ENCODE measurements around the gene POC1A. TPM values are rescaled to one million over a fixed set of nuclear protein-coding genes. Genes with fewer than 3 reads are reported as not detected.

POC1A gene
- total and polyA plus RNA-seq, 2 donors (not counting 3 experiments of a cell fraction or from before 2014, with no cell fraction given): 14.8 to 19.4 TPM

DNA sequence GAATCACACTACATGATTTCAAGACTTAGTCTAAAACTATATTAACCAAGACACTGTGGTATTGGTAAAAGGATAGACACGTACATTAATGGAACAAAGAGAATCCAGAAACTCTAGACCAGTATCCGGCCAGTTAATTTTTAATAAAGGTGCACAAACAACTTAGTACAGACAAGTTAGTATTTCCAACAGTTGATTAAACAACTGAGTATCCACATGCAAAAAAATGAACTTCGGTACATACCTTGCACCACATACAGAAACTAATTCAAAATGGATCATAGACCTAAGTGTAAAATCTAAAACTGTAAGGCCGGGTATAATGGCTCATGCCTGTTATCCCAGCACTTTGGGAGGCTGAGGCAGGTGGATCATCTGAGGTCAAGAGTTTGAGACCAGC lies 51.3 kb downstream of the POC1A start:
- Histone ChIP-seq H3K9ac (replicated peaks; ENCODE audit: extremely low read depth, insufficient read depth, low read length) (no peak overlapping the region), H3K27ac (ENCODE audit: insufficient read depth, low read depth, low read length) (no peak overlapping the region), H2AFZ (ENCODE audit: low read depth, low read length) (no peak overlapping the region), H3K9me3 (replicated peaks; ENCODE audit: control insufficient read depth, insufficient read depth, low read length) (no peaks in the 10 kb centered on the region), H3K79me2 (ENCODE audit: control insufficient read depth, insufficient read depth, low read length) (no peaks in the 10 kb centered on the region), H3K4me1 (ENCODE audit: control insufficient read depth, extremely low read depth, insufficient read depth, low read length) (no peaks in the 10 kb centered on the region), H3K27me3 (ENCODE audit: control insufficient read depth in 2 of 2, insufficient read depth in 2 of 2, low read length in 2 of 2) (no peaks in the 10 kb centered on the region), H4K20me1 (replicated peaks; ENCODE audit: control insufficient read depth, extremely low read depth, insufficient read depth, low read length) (no peaks in the 10 kb centered on the region), H3K4me2 (ENCODE audit: insufficient read depth, low read length) (no peak overlapping the region), H3K9me1 (replicated peaks; ENCODE audit: control insufficient read depth, extremely low read depth, insufficient read depth, low read length) (no peaks in the 10 kb centered on the region), H3K36me3 (ENCODE audit: control insufficient read depth in 2 of 2, extremely low read depth in 1 of 2, insufficient read depth in 2 of 2, low read length in 2 of 2) (no peaks in the 10 kb centered on the region), H3K4me3 (replicated peaks in 1 of 3; ENCODE audit: insufficient read depth in 1 of 3, low read depth in 1 of 3, low read length in 3 of 3) (no peak overlapping the region)
- TF ChIP-seq FOS (IDR thresholded peaks at IDR 0.05; ENCODE audit: borderline replicate concordance, insufficient read depth, low read length) (no peak), JUN (IDR thresholded peaks at IDR 0.05; ENCODE audit: borderline replicate concordance, insufficient read depth, insufficient read length, low read depth) (no peak), EZH2 (IDR thresholded peaks at IDR 0.05; ENCODE audit: borderline replicate concordance, low read depth, low read length, severe bottlenecking) (no peak)
- no peak for FAIRE-seq
- ChIA-PET POLR2A (no interaction called here), CTCF (no interaction called here)
- BruUV-seq (replicated peaks): no TSS peak
- dilution Hi-C loops (cut with MboI; ENCODE audit: extremely low pct_ligation_motif_present, low sequenced_read_pairs): no loop called here
- DNase-seq (ENCODE audit: low read depth, low spot score): no peak
- intact Hi-C loops (cut with micrococcal nuclease): no loop called here

DNA sequence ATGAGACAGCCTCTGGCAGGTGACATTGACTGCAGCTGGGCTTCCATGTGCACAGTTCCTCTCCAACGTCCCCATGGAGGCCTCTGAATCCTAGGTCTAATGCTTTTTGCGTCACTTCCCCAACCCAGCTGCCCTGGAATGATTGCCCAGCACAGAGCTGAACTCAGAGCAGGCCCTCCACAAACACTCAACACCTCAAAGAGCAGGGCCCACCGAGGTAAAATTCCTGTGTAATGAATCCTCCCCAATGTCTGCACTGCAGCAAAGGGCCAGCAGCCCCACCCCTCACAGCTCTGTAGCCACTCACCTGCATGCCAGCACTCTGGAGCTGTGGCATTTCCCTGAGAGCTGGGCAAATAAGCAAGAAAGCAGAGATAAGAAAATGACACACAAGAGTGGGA lies 55.2 kb downstream of the POC1A start:
- H3K4me1 ChIP-seq (ENCODE audit: control insufficient read depth, extremely low read depth, insufficient read depth, low read length): peaks cover 2% of the 10 kb centered on the region
- POLR2A ChIA-PET: no interaction called here
- no peak overlapping the region for H2AFZ ChIP-seq (ENCODE audit: low read depth, low read length)
- H3K9ac ChIP-seq (replicated peaks; ENCODE audit: extremely low read depth, insufficient read depth, low read length): no peak overlapping the region
- H3K27me3 ChIP-seq (ENCODE audit: control insufficient read depth in 2 of 2, insufficient read depth in 2 of 2, low read length in 2 of 2): no peaks in the 10 kb centered on the region
- BruUV-seq (replicated peaks): no TSS peak
- no peaks in the 10 kb centered on the region for H3K36me3 ChIP-seq (ENCODE audit: control insufficient read depth in 2 of 2, extremely low read depth in 1 of 2, insufficient read depth in 2 of 2, low read length in 2 of 2)
- no peaks in the 10 kb centered on the region for H3K9me1 ChIP-seq (replicated peaks; ENCODE audit: control insufficient read depth, extremely low read depth, insufficient read depth, low read length)
- H4K20me1 ChIP-seq (replicated peaks; ENCODE audit: control insufficient read depth, extremely low read depth, insufficient read depth, low read length): no peaks in the 10 kb centered on the region
- H3K79me2 ChIP-seq (ENCODE audit: control insufficient read depth, insufficient read depth, low read length): no peaks in the 10 kb centered on the region
- no peak overlapping the region for H3K4me2 ChIP-seq (ENCODE audit: insufficient read depth, low read length)
- dilution Hi-C loops (cut with MboI; ENCODE audit: extremely low pct_ligation_motif_present, low sequenced_read_pairs) (no loop called here), intact Hi-C loops (cut with micrococcal nuclease) (no loop called here)
- no peak overlapping the region for H3K4me3 ChIP-seq (replicated peaks in 1 of 3; ENCODE audit: insufficient read depth in 1 of 3, low read depth in 1 of 3, low read length in 3 of 3)
- no peaks in the 10 kb centered on the region for H3K9me3 ChIP-seq (replicated peaks; ENCODE audit: control insufficient read depth, insufficient read depth, low read length)
- CTCF ChIA-PET: no interaction called here
- TF ChIP-seq GATA2 (IDR thresholded peaks at IDR 0.05; ENCODE audit: insufficient read depth, insufficient read length, low read depth, low read length) (no peak), POLR2A (IDR thresholded peaks at IDR 0.05; ENCODE audit: low read depth, low read length) (no peak), JUN (IDR thresholded peaks at IDR 0.05; ENCODE audit: borderline replicate concordance, insufficient read depth, insufficient read length, low read depth) (no peak), MYC (IDR thresholded peaks at IDR 0.05; ENCODE audit: low read depth, low read length) (no peak), FOS (IDR thresholded peaks at IDR 0.05; ENCODE audit: borderline replicate concordance, insufficient read depth, low read length) (no peak), EZH2 (IDR thresholded peaks at IDR 0.05; ENCODE audit: borderline replicate concordance, low read depth, low read length, severe bottlenecking) (no peak), POLR2AphosphoS5 (IDR thresholded peaks at IDR 0.05; ENCODE audit: insufficient read depth, low read depth, low read length) (no peak)
- TF ChIP-seq, protein P1, sequence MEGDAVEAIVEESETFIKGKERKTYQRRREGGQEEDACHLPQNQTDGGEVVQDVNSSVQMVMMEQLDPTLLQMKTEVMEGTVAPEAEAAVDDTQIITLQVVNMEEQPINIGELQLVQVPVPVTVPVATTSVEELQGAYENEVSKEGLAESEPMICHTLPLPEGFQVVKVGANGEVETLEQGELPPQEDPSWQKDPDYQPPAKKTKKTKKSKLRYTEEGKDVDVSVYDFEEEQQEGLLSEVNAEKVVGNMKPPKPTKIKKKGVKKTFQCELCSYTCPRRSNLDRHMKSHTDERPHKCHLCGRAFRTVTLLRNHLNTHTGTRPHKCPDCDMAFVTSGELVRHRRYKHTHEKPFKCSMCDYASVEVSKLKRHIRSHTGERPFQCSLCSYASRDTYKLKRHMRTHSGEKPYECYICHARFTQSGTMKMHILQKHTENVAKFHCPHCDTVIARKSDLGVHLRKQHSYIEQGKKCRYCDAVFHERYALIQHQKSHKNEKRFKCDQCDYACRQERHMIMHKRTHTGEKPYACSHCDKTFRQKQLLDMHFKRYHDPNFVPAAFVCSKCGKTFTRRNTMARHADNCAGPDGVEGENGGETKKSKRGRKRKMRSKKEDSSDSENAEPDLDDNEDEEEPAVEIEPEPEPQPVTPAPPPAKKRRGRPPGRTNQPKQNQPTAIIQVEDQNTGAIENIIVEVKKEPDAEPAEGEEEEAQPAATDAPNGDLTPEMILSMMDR (IDR thresholded peaks at IDR 0.05; ENCODE audit: extremely low read depth in 1 of 2, insufficient read depth in 1 of 2, low read depth in 1 of 2, low read length in 2 of 2): no peak
- TF ChIP-seq, protein P2, sequence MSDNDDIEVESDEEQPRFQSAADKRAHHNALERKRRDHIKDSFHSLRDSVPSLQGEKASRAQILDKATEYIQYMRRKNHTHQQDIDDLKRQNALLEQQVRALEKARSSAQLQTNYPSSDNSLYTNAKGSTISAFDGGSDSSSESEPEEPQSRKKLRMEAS (IDR thresholded peaks at IDR 0.05; ENCODE audit: insufficient read depth, insufficient read length): no peak
- DNase-seq (ENCODE audit: low read depth, low spot score): no peak
- FAIRE-seq: no peak
- H3K27ac ChIP-seq (ENCODE audit: insufficient read depth, low read depth, low read length): no peak overlapping the region

All from endothelial cell of umbilical vein (primary cell).